Endometrial microvascular endothelial cells (primary cell): ENCODE data around the gene CD82. TPM values are rescaled to one million over a fixed set of nuclear protein-coding genes. Genes with fewer than 3 reads are reported as not detected.

Experiments
- in situ Hi-C: cut with HindIII; loops from 2 replicates; pipeline ENCODE4 v1.10.0; 2017; ENCODE audit warnings: low sequenced_read_pairs, low pct_unique_long_range_greater_than_20kb; ENCODE audit errors: inconsistent ontology term
- total RNA-seq: library from RNA; depleted of rRNA; stranded (reverse); fragments of >200 nt; gene quantifications from one replicate; pipeline ENCODE4 v1.2.3, GENCODE V29; 2015; ENCODE audit errors: inconsistent ontology term

CD82 gene
- total RNA-seq, 1 donor from 2014 or later: 19.0 TPM

DNA sequence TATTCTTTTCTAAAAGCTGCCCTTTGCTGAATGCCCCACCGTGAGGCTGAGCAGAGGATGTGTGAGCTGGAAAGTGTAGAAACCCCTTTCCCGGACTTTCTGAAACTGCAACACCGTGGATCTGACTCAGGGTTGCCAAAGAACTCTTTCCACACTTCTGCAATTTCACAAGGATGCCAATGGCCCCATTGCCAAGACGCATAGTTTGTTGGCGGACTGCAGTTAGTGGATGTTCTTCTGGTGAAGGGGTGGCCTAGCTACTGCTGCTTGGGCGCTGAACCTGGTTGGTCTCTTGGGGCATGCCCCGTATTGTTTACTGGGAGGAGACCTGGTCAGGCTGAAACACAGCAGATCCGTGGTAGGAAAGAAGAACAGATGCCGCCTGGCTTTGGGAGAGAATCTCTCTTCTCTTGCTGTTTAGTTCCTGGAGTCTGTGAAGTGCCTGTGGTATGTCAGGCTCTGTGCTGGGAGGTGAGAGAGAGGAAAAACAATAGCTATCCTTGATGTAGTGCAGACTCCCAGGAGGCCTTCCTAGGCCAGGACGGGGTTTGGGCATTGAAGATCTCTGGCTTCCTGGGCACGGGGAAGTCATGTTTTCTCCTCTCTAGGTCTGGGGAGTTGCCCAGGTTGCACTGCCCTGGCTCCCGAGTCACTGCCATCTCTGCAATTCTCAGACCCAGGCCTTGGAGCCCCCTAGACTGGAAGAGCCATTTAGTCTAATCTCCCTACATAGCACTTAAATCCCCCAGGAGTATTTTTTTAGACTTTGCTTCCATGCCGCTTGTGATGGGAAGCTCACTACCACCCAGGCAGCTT lies 26.9 kb downstream of the CD82 start:
- in situ Hi-C loops: no loop called here

DNA sequence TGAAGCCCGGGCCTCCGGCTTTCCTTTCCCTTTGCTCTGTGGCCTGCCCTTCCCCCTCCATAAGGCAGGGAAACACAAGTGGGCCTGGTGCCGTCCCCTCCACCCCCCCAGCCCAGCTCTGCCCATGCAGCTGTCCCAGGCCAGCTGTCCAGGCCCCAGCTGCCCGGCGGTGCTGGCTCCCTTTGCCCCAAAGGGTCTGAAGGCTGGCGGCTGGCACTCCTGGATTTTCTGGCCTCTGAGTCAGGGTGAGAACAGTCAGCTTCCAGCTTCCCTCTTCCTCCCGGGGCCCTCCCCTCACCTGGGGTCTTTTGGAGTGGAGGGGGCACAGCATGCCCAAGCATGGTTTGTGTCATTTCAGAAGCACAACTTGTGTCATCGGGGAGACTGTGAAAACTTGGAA lies 27.8 kb downstream of the CD82 start:
- in situ Hi-C loops: no loop called here

DNA sequence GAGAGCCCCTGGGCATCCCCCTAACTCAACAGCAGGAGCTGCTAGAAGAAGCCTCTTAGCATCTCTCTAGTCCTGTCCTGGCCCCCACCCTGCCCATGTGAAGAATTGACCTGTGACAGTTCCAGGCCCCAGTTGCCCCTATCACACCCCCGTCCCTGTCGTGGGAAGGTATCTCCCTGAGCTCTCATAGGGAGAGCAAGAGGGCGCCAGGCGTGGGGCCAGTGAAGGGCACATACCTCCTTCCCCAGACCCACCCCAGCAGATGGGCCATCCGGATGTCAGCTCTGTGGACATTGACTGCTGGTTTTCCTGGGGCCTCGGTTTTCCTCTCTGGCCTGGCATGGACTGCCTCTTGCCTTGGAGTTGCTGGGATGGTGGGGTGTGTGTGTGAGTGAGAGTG lies 29.5 kb downstream of the CD82 start:
- in situ Hi-C loops: no loop called here

DNA sequence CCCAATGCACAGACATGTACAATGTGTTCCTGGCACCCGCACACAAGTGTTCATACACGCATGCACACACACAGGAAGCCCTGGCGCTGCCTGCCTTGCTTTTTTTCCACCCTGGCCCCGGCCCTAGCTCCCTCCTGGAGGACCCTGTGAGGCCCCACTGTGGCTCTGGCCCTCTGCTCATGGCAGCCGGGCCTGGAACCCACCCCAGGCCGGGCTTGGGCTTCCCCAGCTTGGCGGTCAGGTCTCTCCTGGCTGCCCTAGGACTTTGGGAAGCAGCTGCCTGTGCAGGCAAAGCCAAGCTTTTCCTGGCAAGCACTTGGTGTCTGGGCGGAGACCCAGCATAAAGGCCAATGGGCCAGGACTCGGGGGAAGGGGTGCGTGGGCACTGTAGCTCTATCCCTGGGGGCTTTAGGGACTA lies 30.5 kb downstream of the CD82 start:
- in situ Hi-C loops: no loop called here

DNA sequence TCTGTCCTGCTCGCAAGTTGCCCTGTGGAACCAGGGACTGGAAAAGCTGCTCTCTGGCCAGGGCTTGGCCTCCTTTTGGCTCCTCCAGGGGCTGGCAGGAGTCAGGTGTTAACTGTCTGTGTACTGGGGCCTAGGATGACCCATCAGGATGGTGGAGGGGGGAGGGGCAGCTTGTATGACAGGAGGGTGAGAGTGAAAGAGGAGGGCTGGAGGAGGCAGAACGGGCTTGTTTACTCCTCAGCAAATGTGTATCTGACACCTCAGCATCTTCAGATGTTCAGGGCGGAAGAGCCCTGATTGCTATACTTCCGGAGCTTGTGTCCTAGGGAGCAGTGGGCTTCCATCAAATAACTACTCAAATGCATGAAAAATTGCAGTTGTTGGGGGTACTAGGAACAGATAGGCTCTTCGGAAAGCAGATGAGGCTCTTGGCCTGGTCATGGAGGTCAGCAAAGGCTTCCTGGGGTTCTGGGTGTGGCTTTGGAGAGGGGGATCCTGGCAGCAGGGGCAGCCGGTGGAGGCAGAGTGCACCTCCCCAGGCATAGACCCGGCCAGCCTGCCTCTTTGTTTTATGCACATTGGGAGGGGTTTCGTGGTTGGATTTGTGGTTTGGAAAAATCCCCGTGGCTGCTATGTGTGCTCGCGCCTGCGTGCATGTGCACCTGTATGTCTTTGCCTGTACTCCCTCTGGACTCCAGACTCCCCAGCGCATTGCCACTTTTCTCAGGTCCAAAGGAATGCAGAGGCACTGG lies 31.2 kb downstream of the CD82 start:
- in situ Hi-C loops: no loop called here

DNA sequence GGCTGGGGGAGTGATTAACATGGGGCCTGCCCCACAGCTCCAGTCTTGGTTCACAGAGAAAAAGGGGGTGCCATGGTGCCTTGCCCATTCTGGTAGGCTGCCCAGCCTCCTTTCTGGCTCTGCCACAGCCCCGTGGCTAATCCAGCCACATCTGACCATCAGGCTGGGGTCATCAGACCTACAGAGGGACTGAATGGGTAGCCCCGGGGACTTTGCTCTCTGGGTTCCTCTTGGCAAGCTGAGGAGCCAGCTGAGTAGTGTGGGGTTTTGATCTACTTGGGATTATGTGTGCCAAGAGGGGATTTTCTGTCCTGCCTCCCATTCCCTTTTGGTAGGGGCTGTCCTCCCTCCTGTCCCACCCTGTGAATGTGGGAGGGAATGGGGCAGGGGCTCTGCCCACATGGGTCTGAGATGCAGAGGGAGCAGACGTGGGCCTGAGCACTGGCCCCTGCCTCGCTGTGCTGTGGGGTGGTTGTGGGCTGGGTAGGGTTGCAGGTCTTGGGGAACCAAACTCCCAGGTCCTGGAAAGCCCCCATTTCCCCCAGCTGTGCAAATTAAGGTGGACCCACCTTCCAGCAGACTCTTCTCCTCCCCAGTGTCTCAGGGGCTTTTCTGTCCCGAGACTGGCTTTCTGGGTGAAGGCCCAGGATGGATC lies 32.0 kb downstream of the CD82 start:
- in situ Hi-C loops: no loop called here

DNA sequence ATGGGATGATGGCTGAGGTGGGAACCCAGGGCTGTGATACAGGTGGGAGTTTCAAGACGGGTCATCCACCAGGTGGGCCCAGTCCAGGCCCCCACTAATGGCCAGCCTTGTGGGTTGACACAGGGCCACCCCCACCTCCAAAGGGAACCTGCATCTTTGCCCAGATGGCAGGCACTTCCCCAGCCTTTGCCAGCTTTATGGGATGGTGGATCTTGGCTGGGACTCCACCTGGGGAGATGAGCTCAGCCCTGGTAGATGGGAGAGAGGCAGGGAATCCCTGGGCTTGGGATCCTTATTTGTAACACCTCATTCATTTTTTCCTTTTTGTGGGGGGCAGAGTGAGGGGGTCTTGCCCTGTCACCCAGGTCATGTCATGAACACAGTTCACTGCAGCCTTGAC lies 33.4 kb downstream of the CD82 start:
- in situ Hi-C loops: no loop called here

DNA sequence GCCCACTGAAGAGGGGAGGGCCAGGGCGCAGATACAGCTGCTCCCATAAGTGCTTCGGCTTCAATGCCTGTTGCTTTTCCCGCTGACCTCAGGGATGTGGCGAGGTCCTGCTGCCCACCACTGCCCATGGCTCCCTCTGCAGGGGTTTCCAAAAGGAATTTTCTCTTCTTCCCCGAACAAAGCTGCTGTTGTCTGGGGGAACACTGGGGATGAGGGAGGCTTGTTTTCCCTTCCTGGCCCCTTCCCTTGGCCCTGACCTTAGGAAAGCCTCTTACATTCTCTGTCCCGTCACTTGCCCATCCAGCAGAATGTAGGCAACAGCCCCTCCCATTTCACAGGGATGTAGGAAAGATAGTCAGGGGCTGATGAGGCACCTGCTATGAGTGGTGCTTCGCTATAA lies 34.8 kb downstream of the CD82 start:
- in situ Hi-C loops: loop anchor here (25.0 kb wide), 1 partner anchor 312 kb away; no protein-coding TSS in a partner anchor

DNA sequence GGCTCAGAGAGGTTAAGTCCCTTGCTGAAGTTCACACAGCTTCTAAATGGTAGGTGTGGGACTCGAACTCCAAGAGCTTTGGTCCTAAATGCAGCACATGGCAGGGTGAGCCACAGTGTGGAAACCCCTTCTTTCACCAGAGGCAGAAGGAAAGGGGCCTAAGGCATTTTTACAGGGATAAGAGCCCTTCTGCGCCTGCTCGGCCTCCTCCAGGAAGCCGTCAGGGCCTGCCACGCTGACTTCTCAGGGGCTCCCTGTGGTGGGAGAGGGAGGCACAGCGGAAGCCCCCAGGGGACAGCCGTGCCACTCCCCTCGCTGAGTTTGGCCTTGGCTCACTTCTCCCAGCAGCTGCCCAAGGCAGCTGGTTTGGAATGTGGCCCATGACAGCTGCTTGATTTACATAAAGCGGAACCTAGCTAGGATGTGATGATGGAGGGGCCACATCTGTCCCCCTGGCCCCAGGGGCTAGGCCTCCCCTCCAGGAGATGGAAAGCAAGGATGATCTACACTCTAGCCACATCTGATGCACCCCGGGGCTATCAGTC lies 35.4 kb downstream of the CD82 start:
- in situ Hi-C loops: loop anchor here (25.0 kb wide), 1 partner anchor 311 kb away; no protein-coding TSS in a partner anchor

DNA sequence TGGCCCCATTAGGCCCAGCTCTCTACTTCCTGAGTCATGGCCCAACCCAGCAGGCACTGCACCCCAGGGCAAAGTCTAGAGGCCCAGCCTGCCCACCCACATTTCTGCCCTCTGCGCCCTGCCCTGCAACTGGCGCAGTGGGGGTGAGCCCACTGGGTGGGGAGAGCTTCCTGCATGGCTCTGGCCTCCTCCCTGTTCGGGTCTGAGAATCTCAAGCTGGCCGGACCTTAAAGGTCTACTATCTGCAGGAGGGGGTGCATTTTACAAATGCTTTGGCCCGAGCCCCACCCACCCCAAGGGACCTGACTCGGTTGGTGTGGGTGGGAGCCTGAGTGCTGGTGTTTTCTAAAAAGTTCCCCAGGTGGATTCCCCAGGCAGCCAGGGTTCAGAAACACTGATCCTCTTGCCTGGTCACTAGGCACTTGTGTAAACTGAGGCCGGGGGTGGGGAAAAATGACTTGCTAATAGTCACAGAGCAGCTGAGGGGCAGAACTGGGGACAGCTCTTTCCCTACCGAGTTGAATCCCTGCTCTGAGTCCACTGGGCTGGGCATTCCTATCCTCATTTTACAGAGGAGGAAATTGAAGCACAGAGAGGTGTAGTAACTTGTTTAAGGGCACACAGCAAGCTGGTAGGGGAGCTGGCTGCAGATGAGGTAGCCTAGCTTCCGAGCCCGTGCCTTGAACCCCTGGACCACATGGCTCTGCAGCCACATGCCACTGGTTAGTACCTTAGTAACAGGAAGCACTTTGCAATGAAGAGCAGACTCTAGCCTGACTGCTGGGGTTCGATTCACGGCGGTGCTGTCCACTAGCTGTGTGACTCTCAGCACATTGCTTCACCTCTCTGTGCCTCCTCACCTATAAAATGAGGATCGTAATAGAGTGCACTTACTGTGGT lies 36.3 kb downstream of the CD82 start:
- in situ Hi-C loops: loop anchor here (25.0 kb wide), 1 partner anchor 311 kb away; no protein-coding TSS in a partner anchor

DNA sequence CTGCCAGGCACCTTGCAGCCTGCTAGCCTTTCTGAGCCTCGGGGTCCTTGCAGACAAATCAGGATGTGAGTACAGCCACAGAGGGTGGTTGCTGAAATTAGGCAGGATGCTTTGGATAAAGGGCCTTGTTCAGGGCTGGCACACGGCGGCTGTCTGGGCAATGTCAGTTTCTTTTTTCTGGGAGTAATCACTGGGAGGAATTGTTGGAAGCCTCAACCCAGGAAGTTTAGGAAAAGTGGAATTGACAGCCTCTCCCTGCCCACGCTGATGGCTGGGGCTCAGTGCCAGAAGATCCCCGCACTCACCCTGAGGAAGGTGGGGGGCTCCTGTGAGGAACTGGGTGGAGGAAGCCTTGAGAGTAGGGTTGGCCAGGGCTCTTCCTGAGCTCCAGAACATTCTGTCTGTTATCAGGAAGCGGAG lies 37.4 kb downstream of the CD82 start:
- in situ Hi-C loops: loop anchor here (25.0 kb wide), 1 partner anchor 309 kb away; no protein-coding TSS in a partner anchor

DNA sequence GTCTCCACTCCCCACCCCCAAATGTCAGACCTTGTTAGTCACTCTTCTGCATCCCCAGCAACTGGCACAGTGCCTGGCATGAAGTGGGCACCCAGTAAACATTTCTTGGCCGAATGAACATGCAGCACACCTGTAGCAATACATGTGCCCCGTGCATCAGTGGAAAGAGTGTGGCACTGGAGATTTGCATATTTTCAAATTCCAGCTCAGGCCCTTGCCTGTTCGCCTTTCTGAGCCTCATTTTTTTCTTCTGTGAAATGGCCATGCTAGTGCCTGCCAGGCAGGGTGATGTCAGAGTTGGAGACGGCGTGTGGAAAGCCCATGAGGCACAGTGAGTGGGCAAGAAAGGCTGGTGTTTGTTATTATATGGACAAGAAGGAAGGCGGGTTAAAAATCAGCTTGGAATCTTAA lies 38.7 kb downstream of the CD82 start:
- in situ Hi-C loops: loop anchor here (25.0 kb wide), 1 partner anchor 308 kb away; no protein-coding TSS in a partner anchor

DNA sequence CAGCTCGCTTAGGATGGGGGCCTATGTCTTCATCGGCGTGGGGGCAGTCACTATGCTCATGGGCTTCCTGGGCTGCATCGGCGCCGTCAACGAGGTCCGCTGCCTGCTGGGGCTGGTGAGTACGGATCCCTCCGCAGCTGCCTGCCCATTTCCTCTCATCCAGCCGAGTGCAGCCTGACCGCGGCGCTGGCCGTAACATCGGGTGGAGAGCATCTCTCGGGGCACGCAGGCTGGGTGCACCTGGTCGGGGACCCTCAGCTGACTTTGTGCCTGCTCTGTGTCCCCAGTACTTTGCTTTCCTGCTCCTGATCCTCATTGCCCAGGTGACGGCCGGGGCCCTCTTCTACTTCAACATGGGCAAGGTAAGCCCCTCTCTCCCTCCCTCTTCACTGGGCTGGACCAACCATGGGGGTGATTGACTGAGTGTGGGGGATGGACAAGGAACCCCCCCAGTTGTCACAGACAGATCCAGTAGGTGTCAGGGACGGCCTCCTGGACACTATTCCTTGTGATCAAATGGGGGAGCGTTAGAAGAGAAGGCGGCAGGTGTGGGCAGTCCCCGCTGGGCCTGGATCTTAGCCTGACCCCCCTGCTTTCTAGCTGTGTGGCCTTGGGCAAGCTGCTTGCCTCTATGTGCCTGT lies 39.7 kb downstream of the CD82 start:
- in situ Hi-C loops: loop anchor here (25.0 kb wide), 1 partner anchor 307 kb away; no protein-coding TSS in a partner anchor

DNA sequence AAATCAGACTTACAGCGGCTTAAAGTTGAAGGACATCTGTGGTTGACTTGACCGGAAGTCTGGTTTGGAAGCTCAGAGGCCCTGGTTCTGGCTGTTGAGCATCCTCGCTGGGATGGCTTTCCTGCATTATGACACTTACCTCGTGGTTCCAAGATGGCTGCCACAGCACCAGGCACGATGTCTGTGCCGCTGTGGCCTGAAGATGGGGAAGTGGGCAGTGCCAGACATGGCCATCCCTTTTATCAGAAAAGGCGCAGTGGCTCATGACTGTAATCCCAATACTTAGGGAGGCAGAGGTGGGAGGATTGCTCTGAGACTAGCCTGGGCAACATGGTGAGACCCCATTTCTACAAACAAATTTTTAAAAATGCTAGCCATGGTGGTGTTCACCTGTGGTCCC lies 40.5 kb downstream of the CD82 start:
- in situ Hi-C loops: loop anchor here (25.0 kb wide), 1 partner anchor 306 kb away; no protein-coding TSS in a partner anchor

DNA sequence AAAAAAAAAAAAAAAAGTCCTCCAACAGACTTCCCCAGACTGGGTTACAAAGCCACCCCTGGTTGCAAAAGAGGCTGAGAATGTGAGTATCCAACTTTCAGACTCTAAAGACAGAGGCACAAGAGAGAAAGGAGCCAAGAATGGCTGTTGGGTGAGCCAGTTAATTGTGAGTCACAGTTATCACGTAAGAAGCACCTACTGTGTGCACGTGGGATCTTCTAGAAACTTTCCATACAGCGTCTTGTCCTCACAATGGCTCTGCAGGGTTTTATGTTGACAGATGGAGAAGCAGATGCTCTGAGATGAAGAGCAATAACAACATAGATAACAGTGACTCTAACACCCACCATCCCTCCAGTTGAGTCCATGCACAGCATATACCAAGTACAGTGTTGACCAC lies 41.0 kb downstream of the CD82 start:
- in situ Hi-C loops: loop anchor here (25.0 kb wide), 1 partner anchor 306 kb away; no protein-coding TSS in a partner anchor

DNA sequence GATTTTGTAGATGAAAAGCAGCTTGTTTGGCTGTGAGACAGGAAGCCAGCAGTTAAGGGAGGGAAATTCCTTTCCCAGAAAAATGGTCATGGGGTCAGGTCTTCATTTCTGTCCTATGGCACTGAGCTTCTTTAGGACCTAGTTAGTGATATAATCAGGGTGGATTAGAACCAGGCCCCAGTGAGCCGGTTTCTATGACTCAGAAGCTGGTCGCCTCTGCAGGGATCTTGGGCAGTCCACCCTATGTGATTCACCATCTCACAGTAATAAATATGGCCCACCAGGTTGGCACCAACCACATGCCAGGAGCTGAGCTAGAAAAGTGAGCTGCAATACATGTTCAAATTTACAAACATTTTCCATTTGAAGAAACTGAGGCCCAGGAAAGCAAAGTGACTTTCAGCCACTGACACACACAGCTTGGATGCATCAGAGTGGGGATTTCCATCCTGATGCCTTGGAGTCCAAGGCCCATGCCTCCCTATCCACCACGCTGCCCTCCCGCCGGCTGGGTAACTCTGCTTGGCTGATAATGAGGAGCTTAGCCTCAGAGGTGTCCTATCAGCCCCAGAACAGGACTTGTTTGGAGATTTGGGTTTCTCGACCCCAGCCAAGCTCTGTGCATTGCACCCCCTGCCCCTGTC lies 42.0 kb downstream of the CD82 start:
- in situ Hi-C loops: loop anchor here (25.0 kb wide), 1 partner anchor 305 kb away; no protein-coding TSS in a partner anchor

DNA sequence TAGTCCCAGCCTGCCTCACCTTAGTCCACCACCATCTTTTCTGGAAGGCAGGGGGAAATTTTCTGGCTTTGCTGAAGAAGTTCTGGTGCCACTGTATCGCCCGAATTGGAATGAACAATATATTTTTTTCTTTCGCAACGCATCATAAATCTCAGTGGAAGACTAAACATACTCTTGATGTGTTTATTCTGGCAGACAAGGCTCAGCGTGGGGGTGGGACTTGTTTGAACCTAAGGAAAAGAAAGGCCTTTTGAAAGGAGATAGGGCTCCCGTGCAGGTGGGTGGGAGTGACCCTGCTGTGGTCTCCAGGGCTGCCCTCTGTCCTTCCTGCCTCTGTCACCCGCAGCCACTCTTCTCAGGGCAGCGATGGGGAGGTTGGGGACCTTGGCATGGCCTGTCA lies 42.5 kb downstream of the CD82 start:
- in situ Hi-C loops: loop anchor here (25.0 kb wide), 1 partner anchor 304 kb away; no protein-coding TSS in a partner anchor
